CD4-positive, alpha-beta T cell treated with Interleukin-6 at 100 ng/mL for 8 hours (primary cell): ENCODE data around the gene ZNF385A.
A peak's percentile ranks its signal among the peaks of the same experiment; 100 is the strongest.

ENCODE experiments used
- DNase-seq: peaks from one replicate; pipeline ENCODE4 v3.0.0-alpha.2; 2020; ENCODE audit warnings: mixed read lengths, low spot score

The ZNF385A gene

GRCh38 chr12:54415221-54415929 lies 30.8 kb upstream of the ZNF385A start:
- no peak for DNase-seq

- DNase-seq, result peak; percentile 83
Observed at GRCh38 chr12:54413284-54414190, 29.0 kb upstream of the ZNF385A start.

GRCh38 chr12:54412786-54413185 lies 28.3 kb upstream of the ZNF385A start:
- no peak for DNase-seq

GRCh38 chr12:54412348-54412747 lies 27.8 kb upstream of the ZNF385A start:
- no peak for DNase-seq

- DNase-seq, result peak; percentile 64
Observed at GRCh38 chr12:54411391-54412241, 27.1 kb upstream of the ZNF385A start.

- DNase-seq, result no peak
Observed at GRCh38 chr12:54409267-54409666, 24.7 kb upstream of the ZNF385A start.

- DNase-seq, result no peak
Observed at GRCh38 chr12:54407183-54407905, 22.8 kb upstream of the ZNF385A start.

- no peak for DNase-seq
Observed at GRCh38 chr12:54405573-54405972, 21.0 kb upstream of the ZNF385A start.

- no peak for DNase-seq
Observed at GRCh38 chr12:54405106-54405505, 20.6 kb upstream of the ZNF385A start.

- peak; percentile 57 for DNase-seq
Observed at GRCh38 chr12:54404061-54405004, 19.8 kb upstream of the ZNF385A start.

- DNase-seq, result no peak
Observed at GRCh38 chr12:54401119-54401518, 16.6 kb upstream of the ZNF385A start.

GRCh38 chr12:54398995-54399793 lies 14.7 kb upstream of the ZNF385A start:
- peak; percentile 85 for DNase-seq

GRCh38 chr12:54398218-54398617 lies 13.7 kb upstream of the ZNF385A start:
- DNase-seq, result no peak

GRCh38 chr12:54397157-54397556 lies 12.6 kb upstream of the ZNF385A start:
- DNase-seq, result no peak

- no peak for DNase-seq
Observed at GRCh38 chr12:54395545-54395944, 11.0 kb upstream of the ZNF385A start.

GRCh38 chr12:54394986-54395385 lies 10.5 kb upstream of the ZNF385A start:
- DNase-seq, result no peak

GRCh38 chr12:54394281-54394719 lies 9.8 kb upstream of the ZNF385A start:
- peak; percentile 36 for DNase-seq

- no peak for DNase-seq
Observed at GRCh38 chr12:54393743-54394142, 9.2 kb upstream of the ZNF385A start.

GRCh38 chr12:54393207-54393609 lies 8.7 kb upstream of the ZNF385A start:
- no peak for DNase-seq
